Uterus (tissue), 4 donors: ENCODE measurements around the gene INPP5D. TPM values are rescaled to one million over a fixed set of nuclear protein-coding genes. Genes with fewer than 3 reads are reported as not detected.

Experiments
- DNase-seq, 2 donors: peaks; one replicate each; pipeline ENCODE4 v3.0.0-alpha.2; 2019 to 2020
- H3K27ac ChIP-seq, 2 donors: fragments of 200-600 bp; sonication (generic); 1 replicate in 1 of 2; 2 replicates in 1 of 2; pipeline ENCODE4 v1.5.1; 2016 to 2018
- H3K27me3 ChIP-seq, 2 donors: fragments of 200-600 bp; sonication (generic); one replicate each; pipeline ENCODE4 v1.5.1; 2018 to 2019; ENCODE audit warnings: control low read depth in 1 of 2
- H3K36me3 ChIP-seq, 2 donors: fragments of 200-600 bp; sonication (generic); one replicate each; pipeline ENCODE4 v1.5.1; 2019; ENCODE audit warnings: control low read depth in 1 of 2
- H3K4me1 ChIP-seq, 2 donors: fragments of 200-600 bp; sonication (generic); one replicate each; pipeline ENCODE4 v1.5.1; 2018 to 2019; ENCODE audit warnings: control low read depth in 1 of 2
- H3K4me3 ChIP-seq, 2 donors: fragments of 200-600 bp; sonication (generic); 1 replicate in 1 of 2; 2 replicates in 1 of 2; pipeline ENCODE4 v1.5.1; 2018 to 2019; ENCODE audit warnings: mild to moderate bottlenecking in 1 of 2
- H3K9me3 ChIP-seq, 2 donors: fragments of 200-600 bp; sonication (generic); one replicate each; pipeline ENCODE4 v1.5.1; 2019; ENCODE audit warnings: control low read depth in 1 of 2
- POLR2A ChIP-seq, 2 donors: fragments of 450-650 bp; IDR thresholded peaks; one replicate each; pipeline ENCODE4 v1.6.1; 2016; ENCODE audit warnings: antibody characterized with exemption in 2 of 2, mild to moderate bottlenecking in 1 of 2, moderate library complexity in 1 of 2
- intact Hi-C: fragments of 100-400 bp; cut with DNase I; formaldehyde crosslinking; loops from one replicate; pipeline ENCODE4 v1.15.1; 2023; ENCODE audit warnings: low total_unique reads
- total RNA-seq, 4 donors: library from RNA; depleted of rRNA in 3 of 4; stranded (reverse); fragments of >200 nt in 3 of 4; gene quantifications; one replicate each; pipeline versions ENCODE4 v1.1.0 to v1.2.4, GENCODE V29; 2014 to 2023
- TF ChIP-seq, protein P1 (sequence below), 4 experiments: fragments of 200-600 bp in 2 of 4; fragments of 450-650 bp in 2 of 4; sonication (generic) in 2 of 4; IDR thresholded peaks; one replicate each; pipeline ENCODE4 v1.5.1; 2016 to 2019; ENCODE audit warnings: antibody characterized with exemption in 4 of 4, mild to moderate bottlenecking in 2 of 4, moderate library complexity in 1 of 4
- donor health status: DM: yes; HTN: yes; CAD: no.

INPP5D gene
- total RNA-seq, 4 donors from 2014 or later: 14.2 to 37.9 (median 22.3) TPM

DNA sequence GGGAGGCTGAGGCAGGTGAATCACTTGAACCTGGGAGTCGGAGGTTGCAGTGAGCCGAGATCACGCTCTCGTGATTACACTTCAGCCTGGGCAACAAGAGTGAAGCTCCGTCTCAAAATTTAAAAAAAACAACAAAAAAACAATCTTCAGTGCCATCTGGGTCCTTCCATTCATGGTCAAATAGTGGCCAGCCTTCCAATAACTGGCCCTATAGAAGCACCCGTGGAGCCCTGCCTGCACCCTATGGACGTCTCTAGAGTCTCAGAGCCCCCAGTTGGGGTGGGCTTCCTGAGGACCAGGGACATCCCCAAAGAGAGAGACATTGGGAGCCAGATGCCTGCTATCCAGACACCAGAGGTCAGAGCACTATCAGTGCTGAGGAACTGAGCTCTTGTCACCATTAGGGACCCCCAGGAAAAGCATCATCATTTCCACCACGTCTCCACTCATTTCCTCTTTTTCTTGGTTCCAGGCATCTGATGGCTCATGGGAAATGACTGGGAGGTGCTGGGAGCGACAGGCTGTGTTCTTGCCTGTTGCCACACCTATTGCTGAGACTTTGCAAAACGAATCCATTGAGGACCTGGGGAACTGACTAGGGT is 18.3 kb upstream of the INPP5D start:
- H3K4me1 ChIP-seq: no peaks in the 10 kb centered on the region
- no peak for DNase-seq
- TF ChIP-seq POLR2A (IDR thresholded peaks at IDR 0.05): no peak
- TF ChIP-seq, protein P1, sequence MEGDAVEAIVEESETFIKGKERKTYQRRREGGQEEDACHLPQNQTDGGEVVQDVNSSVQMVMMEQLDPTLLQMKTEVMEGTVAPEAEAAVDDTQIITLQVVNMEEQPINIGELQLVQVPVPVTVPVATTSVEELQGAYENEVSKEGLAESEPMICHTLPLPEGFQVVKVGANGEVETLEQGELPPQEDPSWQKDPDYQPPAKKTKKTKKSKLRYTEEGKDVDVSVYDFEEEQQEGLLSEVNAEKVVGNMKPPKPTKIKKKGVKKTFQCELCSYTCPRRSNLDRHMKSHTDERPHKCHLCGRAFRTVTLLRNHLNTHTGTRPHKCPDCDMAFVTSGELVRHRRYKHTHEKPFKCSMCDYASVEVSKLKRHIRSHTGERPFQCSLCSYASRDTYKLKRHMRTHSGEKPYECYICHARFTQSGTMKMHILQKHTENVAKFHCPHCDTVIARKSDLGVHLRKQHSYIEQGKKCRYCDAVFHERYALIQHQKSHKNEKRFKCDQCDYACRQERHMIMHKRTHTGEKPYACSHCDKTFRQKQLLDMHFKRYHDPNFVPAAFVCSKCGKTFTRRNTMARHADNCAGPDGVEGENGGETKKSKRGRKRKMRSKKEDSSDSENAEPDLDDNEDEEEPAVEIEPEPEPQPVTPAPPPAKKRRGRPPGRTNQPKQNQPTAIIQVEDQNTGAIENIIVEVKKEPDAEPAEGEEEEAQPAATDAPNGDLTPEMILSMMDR (IDR thresholded peaks at IDR 0.05): no peak
- H3K36me3 ChIP-seq: no peaks in the 10 kb centered on the region
- intact Hi-C loops: no loop called here
- H3K27me3 ChIP-seq: no peaks in the 10 kb centered on the region
- H3K4me3 ChIP-seq: no peak overlapping the region
- no peaks in the 10 kb centered on the region for H3K9me3 ChIP-seq
- no peak overlapping the region for H3K27ac ChIP-seq

DNA sequence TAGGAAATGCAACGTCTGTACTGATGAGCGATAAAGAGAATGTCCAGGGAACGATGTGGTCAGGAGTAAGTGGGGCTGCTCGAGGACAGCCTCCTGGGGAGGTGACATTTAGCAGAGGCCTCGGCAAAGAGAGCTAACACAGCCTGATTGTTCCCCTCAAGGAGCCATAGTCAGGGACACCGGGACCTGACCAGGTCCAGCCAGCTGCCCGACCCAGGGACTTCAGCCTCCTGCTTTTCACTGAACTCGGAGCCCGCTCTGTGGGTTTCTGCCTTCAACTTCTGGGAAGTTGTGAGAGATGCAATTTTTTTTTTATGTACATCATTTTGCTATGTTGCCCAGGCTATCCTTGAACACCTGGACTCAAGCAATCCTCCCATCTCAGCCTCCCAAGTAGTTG is 17.6 kb upstream of the INPP5D start:
- no peak for DNase-seq
- intact Hi-C loops: no loop called here
- TF ChIP-seq, protein P1 (IDR thresholded peaks at IDR 0.05): no peak
- no peak for TF ChIP-seq POLR2A (IDR thresholded peaks at IDR 0.05)

DNA sequence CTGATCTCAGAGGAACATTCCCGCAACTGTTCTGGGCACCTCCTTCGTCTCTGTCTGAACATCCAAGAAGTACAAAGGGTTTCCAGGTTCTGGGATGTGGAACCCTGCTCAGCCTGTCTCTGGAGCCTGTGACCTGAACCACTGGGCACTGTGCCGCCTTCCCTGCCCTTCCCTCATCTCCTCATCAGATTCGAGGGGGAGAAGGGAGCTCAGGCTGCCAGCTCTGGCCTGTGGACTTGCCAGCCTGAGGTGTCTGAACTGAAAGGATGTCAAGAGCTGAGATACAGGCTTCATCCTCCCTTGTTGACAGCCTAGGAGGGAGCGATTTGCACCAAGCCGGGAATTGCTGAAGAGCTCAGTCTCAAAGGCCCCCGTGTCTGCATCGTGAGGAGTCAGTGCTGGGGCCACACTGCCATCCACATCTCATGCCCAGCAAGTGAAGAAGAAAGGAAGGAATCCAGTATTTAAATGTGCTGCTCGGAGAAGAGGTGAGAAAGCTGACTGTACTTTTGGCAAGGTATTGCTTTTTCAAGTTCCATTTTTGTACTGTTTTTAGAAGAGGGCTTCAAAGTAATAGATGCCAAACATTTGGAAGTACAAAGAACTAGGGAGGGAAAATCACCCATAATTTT is 15.1 kb upstream of the INPP5D start:
- DNase-seq: no peak
- TF ChIP-seq, protein P1 (IDR thresholded peaks at IDR 0.05): no peak
- TF ChIP-seq POLR2A (IDR thresholded peaks at IDR 0.05): no peak
- H3K27ac ChIP-seq: no peak overlapping the region

More for the DNA sequence above, 17.6 kb upstream of the INPP5D start:
- no peak overlapping the region for H3K4me3 ChIP-seq
- no peaks in the 10 kb centered on the region for H3K9me3 ChIP-seq
- no peaks in the 10 kb centered on the region for H3K27me3 ChIP-seq
- no peaks in the 10 kb centered on the region for H3K4me1 ChIP-seq
- no peak overlapping the region for H3K27ac ChIP-seq
- H3K36me3 ChIP-seq: no peaks in the 10 kb centered on the region

DNA sequence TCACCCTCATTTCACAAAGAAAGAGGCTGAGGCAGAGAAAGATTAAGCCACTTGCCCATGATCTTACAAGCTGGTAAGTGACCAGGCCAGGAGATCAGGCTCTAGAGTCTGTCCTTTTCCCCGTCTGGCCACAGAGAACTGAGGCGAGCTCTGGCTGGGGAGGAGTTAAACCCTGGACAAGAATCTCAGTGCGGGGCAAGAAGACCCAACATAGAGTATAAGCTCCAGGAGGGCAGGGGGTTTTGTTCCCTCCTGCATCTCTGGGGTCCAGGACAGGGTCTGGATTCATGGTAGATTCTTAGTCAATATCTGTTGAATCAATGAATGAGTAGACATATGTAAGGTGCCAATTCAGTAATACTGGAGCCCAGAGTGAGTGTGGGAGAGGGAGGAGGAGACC is 12.9 kb upstream of the INPP5D start:
- Histone ChIP-seq H3K4me1 (no peaks in the 10 kb centered on the region), H3K27ac (no peak overlapping the region)
- no peak for DNase-seq

More for the DNA sequence above, 15.1 kb upstream of the INPP5D start:
- Histone ChIP-seq H3K36me3 (no peaks in the 10 kb centered on the region), H3K4me3 (no peak overlapping the region), H3K27me3 (no peaks in the 10 kb centered on the region), H3K9me3 (no peaks in the 10 kb centered on the region), H3K4me1 (no peaks in the 10 kb centered on the region)
- intact Hi-C loops: no loop called here

DNA sequence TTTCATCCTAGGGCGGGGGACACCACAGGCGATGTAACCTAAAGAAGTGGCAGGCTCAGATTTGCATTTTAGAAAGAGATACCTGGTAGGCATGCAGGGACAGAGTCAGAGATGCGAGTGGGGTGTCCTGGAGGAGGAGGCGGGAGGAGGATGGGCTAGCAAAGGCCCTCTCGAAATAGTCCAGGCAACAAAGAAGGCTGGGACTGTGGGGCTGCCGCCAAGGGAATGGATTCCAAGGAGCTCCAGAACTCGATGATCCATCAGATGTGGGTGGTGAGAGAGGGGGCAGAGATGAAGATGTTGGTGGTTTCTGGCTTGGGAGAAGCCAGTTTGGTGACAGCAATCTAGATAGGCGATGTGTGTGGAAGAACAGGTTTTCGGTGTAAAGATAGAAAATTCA is 12.5 kb upstream of the INPP5D start:
- H3K4me1 ChIP-seq: no peaks in the 10 kb centered on the region
- no peak overlapping the region for H3K4me3 ChIP-seq
- H3K9me3 ChIP-seq: no peaks in the 10 kb centered on the region
- H3K36me3 ChIP-seq: no peaks in the 10 kb centered on the region
- TF ChIP-seq, protein P1 (IDR thresholded peaks at IDR 0.05): no peak
- TF ChIP-seq POLR2A (IDR thresholded peaks at IDR 0.05): no peak
- no peak for DNase-seq
- intact Hi-C loops: no loop called here
- no peak overlapping the region for H3K27ac ChIP-seq
- H3K27me3 ChIP-seq: no peaks in the 10 kb centered on the region

More for the DNA sequence above, 12.9 kb upstream of the INPP5D start:
- Histone ChIP-seq H3K36me3 (no peaks in the 10 kb centered on the region), H3K27me3 (no peaks in the 10 kb centered on the region), H3K9me3 (no peaks in the 10 kb centered on the region), H3K4me3 (no peak overlapping the region)
- intact Hi-C loops: no loop called here
- no peak for TF ChIP-seq POLR2A (IDR thresholded peaks at IDR 0.05)
- TF ChIP-seq, protein P1 (IDR thresholded peaks at IDR 0.05): no peak
